ENCODE results near the gene CCDC3.

The CCDC3 gene

GRCh38 chr10:12960941-12961340, 40.6 kb downstream of the CCDC3 start:
- no peak for DNase-seq

GRCh38 chr10:12960334-12960898, 41.1 kb downstream of the CCDC3 start:
- DNase-seq = no peak

GRCh38 chr10:12958546-12959110, 42.9 kb downstream of the CCDC3 start:
- DNase-seq = no peak

- DNase-seq = no peak
Observed at GRCh38 chr10:12957081-12957480, 44.4 kb downstream of the CCDC3 start.

- DNase-seq = no peak
Observed at GRCh38 chr10:12954866-12955265, 46.6 kb downstream of the CCDC3 start.

GRCh38 chr10:12950583-12951128, 50.9 kb downstream of the CCDC3 start:
- no peak for DNase-seq

GRCh38 chr10:12949248-12949647, 52.3 kb downstream of the CCDC3 start:
- DNase-seq = peak in 1 of 3 donors; percentile 2

GRCh38 chr10:12947741-12948140, 53.8 kb downstream of the CCDC3 start:
- DNase-seq = no peak

- no peak for DNase-seq
Observed at GRCh38 chr10:12946372-12946771, 55.1 kb downstream of the CCDC3 start.

- DNase-seq = peak in 1 of 3 donors; percentile 1
Observed at GRCh38 chr10:12945690-12946359, 55.7 kb downstream of the CCDC3 start.

- DNase-seq = peak in 1 of 3 donors; percentile 54
Observed at GRCh38 chr10:12944931-12945330, 56.6 kb downstream of the CCDC3 start.

GRCh38 chr10:12943425-12943824, 58.1 kb downstream of the CCDC3 start:
- DNase-seq = no peak

GRCh38 chr10:12941966-12942365, 59.5 kb downstream of the CCDC3 start:
- no peak for DNase-seq

GRCh38 chr10:12940791-12941190, 60.7 kb downstream of the CCDC3 start:
- DNase-seq = no peak

GRCh38 chr10:12938271-12938670, 63.2 kb downstream of the CCDC3 start:
- DNase-seq = no peak

- no peak for DNase-seq
Observed at GRCh38 chr10:12937527-12937926, 64.0 kb downstream of the CCDC3 start.

GRCh38 chr10:12934777-12935176, 66.7 kb downstream of the CCDC3 start:
- peak; percentile 24 to 63 (median 26) for DNase-seq

GRCh38 chr10:12929381-12929780, 72.1 kb downstream of the CCDC3 start:
- DNase-seq = no peak

- no peak for DNase-seq
Observed at GRCh38 chr10:12928571-12928970, 72.9 kb downstream of the CCDC3 start.

- DNase-seq = no peak
Observed at GRCh38 chr10:12927896-12928295, 73.6 kb downstream of the CCDC3 start.

- DNase-seq = no peak
Observed at GRCh38 chr10:12925845-12926244, 75.7 kb downstream of the CCDC3 start.

- no peak for DNase-seq
Observed at GRCh38 chr10:12924911-12925310, 76.6 kb downstream of the CCDC3 start.

GRCh38 chr10:12922117-12922900, 79.2 kb downstream of the CCDC3 start:
- DNase-seq = no peak
